ENCODE measurements around the gene FRMD3.

The FRMD3 gene

GRCh38 chr9:83285445-83286225, 252.6 kb downstream of the FRMD3 start:
- DNase-seq: no peak

GRCh38 chr9:83284746-83285145, 253.5 kb downstream of the FRMD3 start:
- no peak for DNase-seq

GRCh38 chr9:83283528-83283927, 254.7 kb downstream of the FRMD3 start:
- DNase-seq: no peak

- peak in 19 of 56 donors; percentile 3 to 52 (median 11) for DNase-seq
Measured at GRCh38 chr9:83281306-83282255, 256.6 kb downstream of the FRMD3 start.

GRCh38 chr9:83280790-83281189, 257.4 kb downstream of the FRMD3 start:
- no peak for DNase-seq

- peak in 1 of 56 donors; percentile 5 for DNase-seq
Measured at GRCh38 chr9:83280268-83280667, 257.9 kb downstream of the FRMD3 start.

GRCh38 chr9:83274787-83275186, 263.4 kb downstream of the FRMD3 start:
- DNase-seq: no peak

DNA sequence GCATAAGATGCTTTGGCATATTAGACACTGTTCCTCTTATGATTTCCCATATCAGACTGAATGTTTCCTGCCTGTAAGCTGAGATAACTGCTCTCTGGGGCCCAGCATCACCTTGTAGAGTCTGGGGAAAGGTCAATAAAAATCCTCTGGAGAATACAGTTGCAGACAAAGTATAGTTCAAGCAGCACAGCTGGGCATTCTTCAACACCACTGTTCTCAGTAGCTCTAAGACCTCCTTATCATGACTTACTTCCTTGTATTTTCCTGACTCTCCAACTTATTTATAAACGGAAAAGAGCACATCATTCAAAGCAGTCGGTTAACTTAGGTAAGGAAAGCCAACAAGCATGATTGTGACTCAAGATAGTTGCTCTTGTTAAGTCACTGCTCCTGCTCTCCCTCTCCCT, 266.5 kb downstream of the FRMD3 start:
- DNase-seq: no peak

DNA sequence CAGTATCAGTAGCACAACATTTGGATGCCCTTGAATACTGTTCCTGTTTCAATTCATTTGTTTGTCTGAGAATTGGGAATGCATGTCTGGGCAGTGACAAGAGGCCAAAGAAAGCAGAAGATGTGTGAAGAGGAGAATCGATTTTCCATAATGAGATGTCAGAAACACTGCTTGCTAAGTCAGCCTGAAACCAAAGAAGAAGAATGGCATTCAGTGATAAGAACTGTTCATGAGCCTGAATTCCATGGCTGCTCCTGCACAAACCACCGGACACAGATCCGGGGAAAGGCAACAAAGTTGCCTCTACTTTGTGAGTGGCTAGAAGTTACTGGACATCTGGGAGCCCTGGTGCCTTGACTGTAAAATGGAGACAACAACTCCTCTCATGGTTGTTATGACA, 268.1 kb downstream of the FRMD3 start:
- DNase-seq: no peak

DNA sequence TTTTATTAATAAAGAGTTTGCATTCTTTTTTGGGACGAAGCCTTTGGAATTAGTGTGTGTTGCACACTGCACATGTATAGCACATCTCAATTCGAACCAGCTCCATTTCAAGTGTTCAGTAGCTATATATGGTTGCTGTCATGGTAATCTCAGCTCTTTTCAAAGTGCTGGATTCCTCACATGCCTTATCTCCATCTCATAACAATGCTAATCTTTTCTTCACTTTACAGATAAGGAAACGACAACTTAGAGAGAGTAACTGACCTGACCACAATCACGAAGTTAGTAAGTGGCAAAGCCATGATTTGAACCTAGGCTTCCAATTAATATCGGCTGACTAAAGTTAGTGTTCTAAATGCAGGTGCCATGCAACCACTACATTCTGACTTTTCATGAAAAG, 270.5 kb downstream of the FRMD3 start:
- no peak for DNase-seq

- DNase-seq: no peak
Measured at GRCh38 chr9:83266666-83267496, 271.3 kb downstream of the FRMD3 start.

- DNase-seq: no peak
Measured at GRCh38 chr9:83266331-83266665, 271.9 kb downstream of the FRMD3 start.

DNA sequence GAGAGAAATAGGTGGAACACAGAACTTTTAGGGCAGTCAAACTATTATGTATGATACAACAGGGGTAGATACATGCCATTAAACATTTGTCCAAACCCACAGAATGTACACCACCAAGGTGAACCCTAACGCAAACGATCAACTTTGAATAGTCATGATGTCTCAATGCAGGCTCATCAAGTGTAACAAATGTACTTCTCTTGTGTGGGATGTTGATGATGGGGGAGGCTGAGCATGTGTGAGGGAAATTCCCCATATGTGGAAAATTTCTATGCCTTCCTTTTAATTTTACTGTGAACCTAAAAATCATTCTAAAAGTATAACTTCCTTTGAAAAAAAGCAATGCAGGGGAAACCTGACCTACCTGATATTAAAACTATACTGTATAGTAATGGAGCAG, 273.9 kb downstream of the FRMD3 start:
- DNase-seq: no peak

DNA sequence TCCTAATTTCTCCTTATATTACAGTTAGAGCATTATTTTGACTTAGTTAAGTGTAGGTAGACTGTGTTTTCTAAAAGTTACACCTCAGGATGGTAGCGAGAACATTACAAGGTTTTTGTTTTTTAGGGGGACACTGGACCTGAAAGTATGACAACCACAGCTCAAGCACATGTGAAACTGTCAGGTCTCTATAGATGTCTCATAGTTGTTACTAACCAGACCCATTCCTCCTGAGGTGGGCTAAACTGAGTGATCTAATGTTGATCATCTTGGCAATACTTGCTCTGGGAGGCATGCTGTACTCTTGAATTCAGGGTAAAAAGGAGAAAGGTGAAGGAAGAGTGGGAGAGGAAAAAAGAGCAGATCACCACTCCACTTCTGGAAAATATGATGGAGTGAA, 278.6 kb downstream of the FRMD3 start:
- no peak for DNase-seq

- no peak for DNase-seq
Measured at GRCh38 chr9:83257937-83258891, 280.0 kb downstream of the FRMD3 start.

DNA sequence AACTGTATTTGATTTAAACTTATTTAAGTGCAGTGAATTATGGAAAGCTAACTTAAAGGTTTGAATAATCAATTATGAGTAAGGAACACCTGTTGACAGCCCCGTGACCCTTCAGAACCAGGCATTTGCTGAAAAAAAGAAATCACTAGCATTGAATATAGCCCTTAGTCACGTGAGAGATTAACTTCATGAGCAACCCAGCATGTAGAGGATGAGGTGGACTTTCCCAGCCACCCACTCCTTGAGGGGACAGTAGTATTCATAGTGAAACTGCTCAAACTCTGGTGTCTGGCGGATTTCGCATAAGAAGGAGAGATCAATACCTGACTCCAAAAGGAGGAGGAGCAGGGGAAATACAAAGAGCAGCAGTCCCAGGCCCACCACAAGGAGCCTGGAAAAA, 290.5 kb downstream of the FRMD3 start:
- no peak for DNase-seq

GRCh38 chr9:83245979-83246659, 292.1 kb downstream of the FRMD3 start:
- no peak for DNase-seq

GRCh38 chr9:83242066-83242465, 296.1 kb downstream of the FRMD3 start:
- DNase-seq: no peak

- DNase-seq: no peak
Measured at GRCh38 chr9:83240671-83241070, 297.5 kb downstream of the FRMD3 start.

DNA sequence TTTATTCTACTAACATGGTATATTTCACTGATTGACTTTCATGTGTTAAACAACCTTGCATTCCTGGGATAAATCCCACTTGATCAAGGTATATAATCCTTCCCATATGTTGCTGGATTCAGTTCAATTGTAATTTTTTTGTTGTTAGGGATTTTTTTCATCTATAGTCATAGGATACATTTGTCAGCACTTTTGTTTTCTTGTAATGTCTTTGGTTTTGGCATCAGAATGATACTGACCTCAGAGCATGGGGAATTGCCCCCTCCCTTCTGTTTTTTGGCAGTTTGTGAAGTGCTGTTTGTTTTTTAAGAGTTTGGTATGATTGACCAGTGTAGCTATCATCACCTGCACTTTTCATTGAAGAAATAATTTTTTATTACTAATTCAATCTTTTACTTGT, 298.5 kb downstream of the FRMD3 start:
- no peak for DNase-seq

Data from amygdala (tissue), 56 donors.